Measurements from ENCODE around the gene THSD7B. TPM values are rescaled to one million over a fixed set of nuclear protein-coding genes. Genes with fewer than 3 reads are reported as not detected.

Gene THSD7B
- total and polyA plus RNA-seq, 2 of the 8 experiments (the other 6 are each of a cell fraction or from before 2014, with no cell fraction given) = 0.60 to 2.9 TPM

GRCh38 chr2:137677466-137677865 lies 912.1 kb downstream of the THSD7B start:
- WGBS, 2 experiments (ENCODE audit: extremely low coverage in 1 of 2, insufficient coverage in 1 of 2, insufficient read length in 1 of 2, insufficient replicate concordance in 2 of 2, low coverage in 1 of 2, low lambda C conversion rate in 2 of 2, missing lambda C conversion rate in 1 of 2) = 96% methylated on average over 1 of the region's 1 CpG; no CpG with 5 or more reads in 1 of the 2 experiments
- no peak for FAIRE-seq
- no peak overlapping the region for H2AFZ ChIP-seq (ENCODE audit: low read length)

More at GRCh38 chr2:137677466-137677865, 912.1 kb downstream of the THSD7B start:
- Histone ChIP-seq H3K79me2 (ENCODE audit: control insufficient read depth in 1 of 2, insufficient read depth in 2 of 2, low read length in 2 of 2) (no peaks in the 10 kb centered on the region), H3K23ac (ENCODE audit: insufficient read length) (no peak overlapping the region), H3K4me3 (ENCODE audit: extremely low read depth in 1 of 4, insufficient read depth in 2 of 4, low read depth in 3 of 4, low read length in 4 of 4) (no peak overlapping the region), H2AK5ac (ENCODE audit: low read depth, low read length) (no peak overlapping the region), H4K5ac (ENCODE audit: insufficient read length, low read depth, low read length) (no peak overlapping the region), H2BK12ac (ENCODE audit: low read depth, low read length) (no peak overlapping the region), H3K4me2 (ENCODE audit: insufficient read depth in 1 of 2, low read depth in 2 of 2, low read length in 2 of 2) (no peak overlapping the region), H2BK120ac (replicated peaks; ENCODE audit: low read depth, low read length) (no peak overlapping the region), H3K23me2 (ENCODE audit: low read depth, low read length) (no peaks in the 10 kb centered on the region), H4K20me1 (replicated peaks in 1 of 2; ENCODE audit: control insufficient read depth in 1 of 2, insufficient read depth in 2 of 2, low read length in 2 of 2) (no peaks in the 10 kb centered on the region), H3K36me3 (ENCODE audit: control insufficient read depth in 2 of 4, insufficient read depth in 4 of 4, low read length in 3 of 4) (no peaks in the 10 kb centered on the region), H3K4ac (replicated peaks; ENCODE audit: insufficient read length, low read depth, low read length) (no peak overlapping the region), H3K27me3 (replicated peaks in 1 of 4; ENCODE audit: control insufficient read depth in 3 of 4, extremely low read depth in 1 of 4, insufficient read depth in 3 of 4, low read length in 3 of 4) (no peaks in the 10 kb centered on the region), H3K9me3 (ENCODE audit: insufficient read depth in 2 of 2, low read depth in 1 of 2, low read length in 1 of 2) (no peaks in the 10 kb centered on the region), H2BK15ac (ENCODE audit: low read length) (no peak overlapping the region), H3K18ac (ENCODE audit: extremely low read depth, low read length) (no peak overlapping the region), H3K4me1 (replicated peaks in 1 of 4; ENCODE audit: control insufficient read depth in 3 of 4, insufficient read depth in 4 of 4, low read length in 3 of 4) (no peaks in the 10 kb centered on the region), H2BK20ac (ENCODE audit: low read length) (no peak overlapping the region), H4K8ac (ENCODE audit: extremely low read depth, insufficient read depth, low read length) (no peak overlapping the region), H3K14ac (ENCODE audit: insufficient read length) (no peak overlapping the region), H2BK5ac (ENCODE audit: low read depth, low read length) (no peak overlapping the region), H3K9ac (replicated peaks in 1 of 4; ENCODE audit: extremely low read depth in 1 of 4, low read depth in 3 of 4, low read length in 3 of 4) (no peak overlapping the region), H3K56ac (replicated peaks; ENCODE audit: insufficient read length, low read depth, low read length) (no peak overlapping the region), H3K27ac (ENCODE audit: low read depth, low read length) (no peak overlapping the region), H4K91ac (replicated peaks; ENCODE audit: insufficient read length, low read length) (no peak overlapping the region), H3K79me1 (ENCODE audit: low read depth, low read length) (no peaks in the 10 kb centered on the region)
- DNase-seq (ENCODE audit: low read depth in 1 of 2, low spot score in 2 of 2) = no peak
- ChIA-PET POLR2A (ENCODE audit: partially characterized antibody) (no interaction called here), CTCF (ENCODE audit: partially characterized antibody) (interaction anchor here (0.7 to 1.5 kb wide), 11 partner anchors 9 to 514 kb away, joined by 3 to 9 read pairs (median 3); no protein-coding TSS in a partner anchor)
- TF ChIP-seq CTCF (IDR thresholded peaks at IDR 0.05; ENCODE audit: control extremely low read depth in 1 of 3, insufficient read depth in 1 of 3, low read depth in 1 of 3, low read length in 3 of 3) (peak in 2 of 3 experiments; percentile 1 to 10; a peak in 1 of 4 replicates), RAD21 (IDR thresholded peaks at IDR 0.05 in 1 of 2, conservative IDR thresholded peaks at IDR 0.05 in 1 of 2; ENCODE audit: low read depth in 2 of 2, low read length in 2 of 2) (peak in 1 of 2 experiments; percentile 32; a peak in 3 of 4 replicates), JUN (IDR thresholded peaks at IDR 0.05; ENCODE audit: low read depth, low read length) (no peak)
